ENCODE data around the gene AGPS.
"Not testable (repeated sequence)": the region's sequence is repeated elsewhere in the genome, so short reads cannot be mapped to it uniquely, and the experiment has no call there.

The AGPS gene

GRCh38 chr2:177385151-177385550, 7.4 kb upstream of the AGPS start:
- no peak for DNase-seq (ENCODE audit: low spot score)

GRCh38 chr2:177391822-177392372, 676 bp upstream of the AGPS start:
- DNase-seq (ENCODE audit: low spot score): no peak

GRCh38 chr2:177393203-177393755, 706 bp downstream of the AGPS start:
- DNase-seq (ENCODE audit: low spot score): peak; percentile 35

GRCh38 chr2:177393824-177394593, 1.4 kb downstream of the AGPS start:
- no peak for DNase-seq (ENCODE audit: low spot score)

GRCh38 chr2:177394594-177394973, 2.0 kb downstream of the AGPS start:
- no peak for DNase-seq (ENCODE audit: low spot score)

GRCh38 chr2:177395351-177396065, 2.9 kb downstream of the AGPS start:
- DNase-seq (ENCODE audit: low spot score): no peak

GRCh38 chr2:177396703-177397460, 4.3 kb downstream of the AGPS start:
- DNase-seq (ENCODE audit: low spot score): peak; percentile 54

- peak; percentile 42 for DNase-seq (ENCODE audit: low spot score)
Observed at GRCh38 chr2:177397481-177398289, 5.1 kb downstream of the AGPS start.

GRCh38 chr2:177398290-177398683, 5.7 kb downstream of the AGPS start:
- DNase-seq (ENCODE audit: low spot score): no peak

- DNase-seq (ENCODE audit: low spot score): no peak
Observed at GRCh38 chr2:177398791-177399190, 6.2 kb downstream of the AGPS start.

- no peak for DNase-seq (ENCODE audit: low spot score)
Observed at GRCh38 chr2:177399376-177399775, 6.8 kb downstream of the AGPS start.

GRCh38 chr2:177400337-177400923, 7.9 kb downstream of the AGPS start:
- DNase-seq (ENCODE audit: low spot score): no peak

- DNase-seq (ENCODE audit: low spot score): no peak
Observed at GRCh38 chr2:177402096-177402495, 9.5 kb downstream of the AGPS start.

GRCh38 chr2:177403838-177404237, 11.3 kb downstream of the AGPS start:
- DNase-seq (ENCODE audit: low spot score): no peak

GRCh38 chr2:177404243-177404642, 11.7 kb downstream of the AGPS start:
- no peak for DNase-seq (ENCODE audit: low spot score)

GRCh38 chr2:177405029-177405692, 12.6 kb downstream of the AGPS start:
- no peak for DNase-seq (ENCODE audit: low spot score)

- DNase-seq (ENCODE audit: low spot score): no peak
Observed at GRCh38 chr2:177406182-177406581, 13.6 kb downstream of the AGPS start.

GRCh38 chr2:177407031-177407430, 14.5 kb downstream of the AGPS start:
- no peak for DNase-seq (ENCODE audit: low spot score)

- not testable (repeated sequence) for DNase-seq (ENCODE audit: low spot score)
Observed at GRCh38 chr2:177410629-177411028, 18.1 kb downstream of the AGPS start.

- DNase-seq (ENCODE audit: low spot score): peak; percentile 23
Observed at GRCh38 chr2:177413703-177414102, 21.1 kb downstream of the AGPS start.

Data from RKO (cell line).